GM12892 (cell line): ENCODE data around the gene C2CD4D.

Source experiments
- POLR2A ChIP-seq: IDR thresholded peaks from 2 replicates; pipeline ENCODE4 v1.6.1; 2011; ENCODE audit warnings: low read depth, low read length, control low read depth
- TAF1 ChIP-seq: IDR thresholded peaks from 2 replicates; pipeline ENCODE4 v1.6.1; 2011; ENCODE audit warnings: low read depth, mild to moderate bottlenecking, control low read depth, low read length, borderline replicate concordance

DNA sequence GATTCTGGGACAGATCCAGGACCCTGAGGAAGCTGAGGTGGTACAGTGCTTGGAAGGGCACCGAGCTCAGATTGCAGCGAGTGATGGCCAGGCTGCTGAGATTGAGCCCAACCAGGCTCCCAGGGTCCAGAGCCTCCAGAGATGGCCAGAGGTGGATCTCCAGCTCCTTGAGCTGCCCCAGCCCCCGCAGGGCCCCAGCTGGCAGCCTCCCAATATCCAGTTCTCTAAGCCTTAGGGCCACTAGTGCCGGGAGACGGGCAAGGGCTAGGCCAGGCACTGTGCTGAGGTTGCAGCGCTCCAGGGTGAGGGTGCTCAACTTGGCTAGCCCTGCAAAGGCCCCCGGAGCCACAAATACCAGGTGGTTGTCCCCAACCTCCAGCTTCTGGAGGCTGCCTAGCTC lies 37.8 kb downstream of the C2CD4D start:
- TF ChIP-seq POLR2A (no peak), TAF1 (no peak)
